Neuronal stem cell (in vitro differentiated cells): Measurements from ENCODE around the gene PPP4R3B.
"Not testable (repeated sequence)": the region's sequence is repeated elsewhere in the genome, so short reads cannot be mapped to it uniquely, and the experiment has no call there.

ENCODE experiments used
- DNase-seq: peaks from one replicate; pipeline ENCODE4 v3.0.0-alpha.2; 2013; ENCODE audit warnings: low spot score
- H2AFZ ChIP-seq: one replicate; pipeline ENCODE4 v1.6.1; 2013; ENCODE audit warnings: mild to moderate bottlenecking, low read length, inconsistent platforms
- H2AK5ac ChIP-seq: 2 replicates; pipeline ENCODE4 v1.6.1; 2013; ENCODE audit warnings: low read depth, mild to moderate bottlenecking, inconsistent platforms, low read length, moderate library complexity, mixed read lengths
- H2BK120ac ChIP-seq: 2 replicates; pipeline ENCODE4 v1.6.1; 2013; ENCODE audit warnings: low read depth, mild to moderate bottlenecking, inconsistent platforms, low read length, moderate library complexity, mixed read lengths
- H2BK12ac ChIP-seq: one replicate; pipeline ENCODE4 v1.6.1; 2013; ENCODE audit warnings: low read length, inconsistent platforms
- H2BK15ac ChIP-seq: 2 replicates; pipeline ENCODE4 v1.6.1; 2013; ENCODE audit warnings: mild to moderate bottlenecking, low read length, inconsistent platforms, mixed read lengths
- H2BK5ac ChIP-seq: one replicate; pipeline ENCODE4 v1.6.1; 2013; ENCODE audit warnings: inconsistent platforms, mild to moderate bottlenecking, low read length, moderate library complexity
- H3K14ac ChIP-seq: one replicate; pipeline ENCODE4 v1.6.1; 2013; ENCODE audit warnings: low read length, inconsistent platforms
- H3K18ac ChIP-seq: 2 replicates; pipeline ENCODE4 v1.6.1; 2013; ENCODE audit warnings: low read length, inconsistent platforms
- H3K23ac ChIP-seq: 2 replicates; pipeline ENCODE4 v1.6.1; 2013; ENCODE audit warnings: low read depth, mild to moderate bottlenecking, mixed read lengths, low read length, inconsistent platforms; ENCODE audit not compliant: poor library complexity
- H3K27ac ChIP-seq: replicated peaks from 3 replicates; pipeline ENCODE4 v1.5.1; 2013; ENCODE audit warnings: low read length, inconsistent platforms
- H3K27me3 ChIP-seq, 3 experiments: 2 replicates each; pipeline ENCODE4 v1.6.1; 2013; ENCODE audit warnings: low read length in 3 of 3, mild to moderate bottlenecking in 2 of 3, inconsistent platforms in 1 of 3, low read depth in 1 of 3, mixed read lengths in 1 of 3, moderate library complexity in 1 of 3; ENCODE audit not compliant: control insufficient read depth in 3 of 3, insufficient read depth in 3 of 3
- H3K36me3 ChIP-seq, 2 donors: replicated peaks in 1 of 2; 2 replicates each; pipeline ENCODE4 v1.6.1; 2013; ENCODE audit warnings: low read length in 2 of 2; ENCODE audit not compliant: control insufficient read depth in 2 of 2, insufficient read depth in 2 of 2
- H3K4ac ChIP-seq: 2 replicates; pipeline ENCODE4 v1.6.1; 2013; ENCODE audit warnings: inconsistent platforms, mild to moderate bottlenecking, low read length, moderate library complexity
- H3K4me1 ChIP-seq, 2 donors: 1 replicate in 1 of 2; 2 replicates in 1 of 2; pipeline ENCODE4 v1.6.1; 2013; ENCODE audit warnings: low read length in 2 of 2, low read depth in 1 of 2; ENCODE audit not compliant: control insufficient read depth in 2 of 2, insufficient read depth in 1 of 2
- H3K4me2 ChIP-seq: one replicate; pipeline ENCODE4 v1.6.1; 2013; ENCODE audit warnings: mild to moderate bottlenecking, low read length, inconsistent platforms; ENCODE audit not compliant: insufficient read depth, poor library complexity, severe bottlenecking
- H3K4me3 ChIP-seq, 2 donors: 2 replicates each; pipeline ENCODE4 v1.5.1; 2013; ENCODE audit warnings: low read length in 2 of 2, mild to moderate bottlenecking in 2 of 2, inconsistent platforms in 1 of 2, moderate library complexity in 1 of 2
- H3K79me1 ChIP-seq: one replicate; pipeline ENCODE4 v1.6.1; 2013; ENCODE audit warnings: low read depth, mild to moderate bottlenecking, inconsistent platforms, low read length, moderate library complexity
- H3K9ac ChIP-seq: one replicate; pipeline ENCODE4 v1.6.1; 2013; ENCODE audit warnings: mild to moderate bottlenecking, low read depth, low read length, inconsistent platforms; ENCODE audit not compliant: poor library complexity
- H3K9me3 ChIP-seq, 2 donors: replicated peaks in 1 of 2; 2 replicates each; pipeline versions ENCODE3 to v1.6.1; 2013; ENCODE audit warnings: low read length in 2 of 2, mild to moderate bottlenecking in 2 of 2, inconsistent platforms in 1 of 2, low read depth in 1 of 2, mixed read lengths in 1 of 2, moderate library complexity in 1 of 2; ENCODE audit not compliant: control insufficient read depth in 2 of 2, insufficient read depth in 1 of 2
- H4K8ac ChIP-seq: one replicate; pipeline ENCODE4 v1.6.1; 2013; ENCODE audit warnings: low read depth, mild to moderate bottlenecking, inconsistent platforms, low read length, moderate library complexity
- H4K91ac ChIP-seq: one replicate; pipeline ENCODE4 v1.6.1; 2013; ENCODE audit warnings: low read length, low read depth, mild to moderate bottlenecking, inconsistent platforms; ENCODE audit not compliant: poor library complexity
- WGBS, 2 donors: extraction: QIAGEN DNeasy Blood & Tissue Kit; methylation state at CpG; one replicate each; pipeline ENCODE4 v1.1.7; 2013; ENCODE audit warnings: missing lambda C conversion rate in 2 of 2, mixed read lengths in 1 of 2; ENCODE audit not compliant: insufficient read length in 2 of 2, insufficient replicate concordance in 1 of 2; ENCODE audit errors: extremely low coverage in 2 of 2; 5-methylcytosine and 5-hydroxymethylcytosine counted together

The PPP4R3B gene

GRCh38 chr2:55581874-55582547 is 35.4 kb downstream of the PPP4R3B start:
- no peak overlapping the region for H3K18ac ChIP-seq
- H3K27me3 ChIP-seq = no peaks in the 10 kb centered on the region
- WGBS, 2 donors = no CpG with 5 or more reads among the region's 4 CpGs

GRCh38 chr2:55581435-55581834 is 36.0 kb downstream of the PPP4R3B start:
- WGBS, 2 donors = no CpG with 5 or more reads among the region's 3 CpGs
- H3K14ac ChIP-seq = no peak overlapping the region
- DNase-seq = no peak
- no peak overlapping the region for H2AFZ ChIP-seq
- no peaks in the 10 kb centered on the region for H3K4me1 ChIP-seq
- no peak overlapping the region for H4K8ac ChIP-seq
- H2BK12ac ChIP-seq = no peak overlapping the region
- H2BK120ac ChIP-seq = no peak overlapping the region
- H3K23ac ChIP-seq = no peak overlapping the region
- no peak overlapping the region for H3K4me2 ChIP-seq
- H3K27ac ChIP-seq = no peak overlapping the region
- no peak overlapping the region for H3K4ac ChIP-seq
- no peak overlapping the region for H2BK5ac ChIP-seq
- H3K9me3 ChIP-seq = no peaks in the 10 kb centered on the region
- H3K9ac ChIP-seq = no peak overlapping the region
- no peak overlapping the region for H4K91ac ChIP-seq
- H2AK5ac ChIP-seq = no peak overlapping the region
- no peak overlapping the region for H3K18ac ChIP-seq
- peaks cover 0 to 98% of the 10 kb centered on the region in 2 donors for H3K36me3 ChIP-seq
- H2BK15ac ChIP-seq = no peak overlapping the region
- H3K4me3 ChIP-seq = no peak overlapping the region
- no peaks in the 10 kb centered on the region for H3K27me3 ChIP-seq
- no peaks in the 10 kb centered on the region for H3K79me1 ChIP-seq

More at GRCh38 chr2:55581874-55582547, 35.4 kb downstream of the PPP4R3B start:
- no peak overlapping the region for H2BK12ac ChIP-seq
- no peak overlapping the region for H2AFZ ChIP-seq
- no peaks in the 10 kb centered on the region for H3K4me1 ChIP-seq
- H3K9me3 ChIP-seq = no peaks in the 10 kb centered on the region
- no peak overlapping the region for H3K4me3 ChIP-seq
- H2BK15ac ChIP-seq = no peak overlapping the region
- H3K14ac ChIP-seq = no peak overlapping the region
- H4K91ac ChIP-seq = no peak overlapping the region
- no peak overlapping the region for H2BK120ac ChIP-seq
- H3K4me2 ChIP-seq = no peak overlapping the region
- no peak overlapping the region for H3K4ac ChIP-seq
- no peak overlapping the region for H4K8ac ChIP-seq
- H3K27ac ChIP-seq = no peak overlapping the region
- no peak overlapping the region for H3K9ac ChIP-seq
- H3K36me3 ChIP-seq = peaks cover 0 to 98% of the 10 kb centered on the region in 2 donors
- H3K23ac ChIP-seq = no peak overlapping the region
- H2AK5ac ChIP-seq = no peak overlapping the region
- no peak overlapping the region for H2BK5ac ChIP-seq
- H3K79me1 ChIP-seq = no peaks in the 10 kb centered on the region
- DNase-seq = no peak

GRCh38 chr2:55569002-55569401 is 48.4 kb downstream of the PPP4R3B start:
- H2BK15ac ChIP-seq, H2AK5ac ChIP-seq, H3K18ac ChIP-seq, H3K23ac ChIP-seq, H3K4me3 ChIP-seq, H2AFZ ChIP-seq, H3K79me1 ChIP-seq, H4K91ac ChIP-seq, H2BK120ac ChIP-seq, H3K27me3 ChIP-seq, DNase-seq, H3K9me3 ChIP-seq, H3K27ac ChIP-seq, H4K8ac ChIP-seq, H3K4ac ChIP-seq, H2BK12ac ChIP-seq, H3K14ac ChIP-seq, H3K4me2 ChIP-seq, H2BK5ac ChIP-seq, H3K9ac ChIP-seq, H3K4me1 ChIP-seq: not testable (repeated sequence)
- H3K36me3 ChIP-seq = peaks cover 6 to 87% of the 10 kb centered on the region in 2 donors
- WGBS, 2 donors = no CpG with 5 or more reads among the region's 8 CpGs

- H3K4me3 ChIP-seq = no peak overlapping the region
- H3K9me3 ChIP-seq = peaks cover 0 to 14% of the 10 kb centered on the region in 2 donors
- WGBS, 2 donors = no CpG with 5 or more reads among the region's 4 CpGs
- H3K4ac ChIP-seq = no peak overlapping the region
- no peak for DNase-seq
- H3K27ac ChIP-seq = no peak overlapping the region
- H4K91ac ChIP-seq = no peak overlapping the region
- no peak overlapping the region for H3K4me2 ChIP-seq
- no peak overlapping the region for H2BK120ac ChIP-seq
- H2BK15ac ChIP-seq = no peak overlapping the region
- no peak overlapping the region for H3K9ac ChIP-seq
- no peak overlapping the region for H4K8ac ChIP-seq
- H3K18ac ChIP-seq = no peak overlapping the region
- no peak overlapping the region for H3K23ac ChIP-seq
- peaks cover 7 to 88% of the 10 kb centered on the region in 2 donors for H3K36me3 ChIP-seq
- H2BK12ac ChIP-seq = no peak overlapping the region
- H3K14ac ChIP-seq = no peak overlapping the region
- no peaks in the 10 kb centered on the region for H3K4me1 ChIP-seq
- H3K27me3 ChIP-seq = no peaks in the 10 kb centered on the region
- no peak overlapping the region for H2BK5ac ChIP-seq
- no peak overlapping the region for H2AK5ac ChIP-seq
- H2AFZ ChIP-seq = no peak overlapping the region
- H3K79me1 ChIP-seq = no peaks in the 10 kb centered on the region
Measured at GRCh38 chr2:55567298-55567697, 50.1 kb downstream of the PPP4R3B start.
